Neutrophil (primary cell): ENCODE measurements around the gene MAML1.

Experiments
- H3K27ac ChIP-seq: fragments of 200-600 bp; sonication (generic); 2 replicates; pipeline ENCODE4 v1.5.1; 2016; ENCODE audit warnings: mild to moderate bottlenecking, moderate library complexity
- H3K27me3 ChIP-seq: fragments of 200-600 bp; sonication (generic); 2 replicates; pipeline ENCODE4 v1.6.0; 2016; ENCODE audit warnings: mild to moderate bottlenecking
- H3K36me3 ChIP-seq: fragments of 200-600 bp; sonication (generic); 2 replicates; pipeline ENCODE4 v1.5.1; 2017
- H3K4me1 ChIP-seq, 2 experiments: fragments of 200-600 bp in 1 of 2; sonication (generic) in 1 of 2; 1 replicate in 1 of 2; 2 replicates in 1 of 2; pipeline versions ENCODE4 v1.5.1 to v1.6.1; 2013 to 2016; ENCODE audit warnings: low read depth in 1 of 2, low read length in 1 of 2, mild to moderate bottlenecking in 1 of 2, moderate library complexity in 1 of 2; ENCODE audit not compliant: control insufficient read depth in 1 of 2, insufficient read depth in 1 of 2
- H3K4me3 ChIP-seq, 2 experiments: fragments of 200-600 bp in 1 of 2; sonication (generic) in 1 of 2; 1 replicate in 1 of 2; 2 replicates in 1 of 2; pipeline ENCODE4 v1.5.1; 2013 to 2016; ENCODE audit warnings: low read depth in 1 of 2, low read length in 1 of 2, mild to moderate bottlenecking in 1 of 2, moderate library complexity in 1 of 2
- H3K9me3 ChIP-seq: fragments of 200-600 bp; sonication (generic); 2 replicates; pipeline ENCODE4 v1.5.1; 2016
- TF ChIP-seq, protein P1 (sequence below): fragments of 200-600 bp; sonication (generic); IDR thresholded peaks from 2 replicates; pipeline ENCODE4 v1.5.1; 2016; ENCODE audit warnings: antibody characterized with exemption

MAML1 gene

GRCh38 chr5:179730852-179731251 lies 1.8 kb upstream of the MAML1 start:
- Histone ChIP-seq H3K9me3 (no peaks in the 10 kb centered on the region), H3K4me3 (no peak overlapping the region), H3K27me3 (no peaks in the 10 kb centered on the region), H3K4me1 (peaks cover 66 to 75% of the 10 kb centered on the region in 2 experiments), H3K27ac (peak overlapping the region; percentile 98), H3K36me3 (no peaks in the 10 kb centered on the region)
- TF ChIP-seq, protein P1, sequence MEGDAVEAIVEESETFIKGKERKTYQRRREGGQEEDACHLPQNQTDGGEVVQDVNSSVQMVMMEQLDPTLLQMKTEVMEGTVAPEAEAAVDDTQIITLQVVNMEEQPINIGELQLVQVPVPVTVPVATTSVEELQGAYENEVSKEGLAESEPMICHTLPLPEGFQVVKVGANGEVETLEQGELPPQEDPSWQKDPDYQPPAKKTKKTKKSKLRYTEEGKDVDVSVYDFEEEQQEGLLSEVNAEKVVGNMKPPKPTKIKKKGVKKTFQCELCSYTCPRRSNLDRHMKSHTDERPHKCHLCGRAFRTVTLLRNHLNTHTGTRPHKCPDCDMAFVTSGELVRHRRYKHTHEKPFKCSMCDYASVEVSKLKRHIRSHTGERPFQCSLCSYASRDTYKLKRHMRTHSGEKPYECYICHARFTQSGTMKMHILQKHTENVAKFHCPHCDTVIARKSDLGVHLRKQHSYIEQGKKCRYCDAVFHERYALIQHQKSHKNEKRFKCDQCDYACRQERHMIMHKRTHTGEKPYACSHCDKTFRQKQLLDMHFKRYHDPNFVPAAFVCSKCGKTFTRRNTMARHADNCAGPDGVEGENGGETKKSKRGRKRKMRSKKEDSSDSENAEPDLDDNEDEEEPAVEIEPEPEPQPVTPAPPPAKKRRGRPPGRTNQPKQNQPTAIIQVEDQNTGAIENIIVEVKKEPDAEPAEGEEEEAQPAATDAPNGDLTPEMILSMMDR = no peak

DNA sequence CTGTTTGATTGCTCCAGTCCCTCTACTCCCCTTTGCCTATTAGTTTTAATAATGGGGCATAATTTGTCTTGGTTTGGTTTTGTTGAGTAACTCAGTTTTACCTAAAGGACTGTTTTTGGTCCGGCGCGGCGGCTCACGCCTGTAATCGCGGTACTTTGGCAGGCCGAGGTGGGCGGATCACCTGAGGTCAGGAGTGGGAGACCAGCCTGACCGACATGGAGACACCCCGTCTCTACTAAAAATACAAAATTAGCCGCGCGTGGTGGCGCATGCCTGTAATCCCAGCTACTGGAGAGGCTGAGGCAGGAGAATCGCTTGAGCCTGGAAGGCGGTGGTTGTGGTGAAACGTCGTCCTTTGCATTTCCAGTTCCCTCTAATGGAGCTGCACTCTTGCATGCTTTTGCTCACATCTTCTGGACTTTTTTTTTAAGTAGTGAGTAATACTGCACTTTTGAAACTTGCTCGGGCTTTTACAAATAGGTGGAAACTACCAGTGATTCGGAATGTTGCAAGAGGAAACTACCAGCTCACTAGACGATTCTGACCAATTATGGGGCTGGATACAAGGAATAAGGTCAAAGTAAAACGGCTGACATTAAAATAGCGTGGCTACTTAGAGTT lies 721 bp upstream of the MAML1 start:
- peaks cover 65 to 71% of the 10 kb centered on the region in 2 experiments for H3K4me1 ChIP-seq
- no peaks in the 10 kb centered on the region for H3K9me3 ChIP-seq
- TF ChIP-seq, protein P1 = no peak
- H3K27ac ChIP-seq = peak overlapping the region; percentile 98
- no peaks in the 10 kb centered on the region for H3K36me3 ChIP-seq
- peak overlapping the region; percentile 72 to 84 for H3K4me3 ChIP-seq
- no peaks in the 10 kb centered on the region for H3K27me3 ChIP-seq

GRCh38 chr5:179732918-179733771 lies 523 bp downstream of the MAML1 start:
- no peaks in the 10 kb centered on the region for H3K9me3 ChIP-seq
- H3K4me3 ChIP-seq = peak overlapping the region; percentile 72 to 84
- H3K36me3 ChIP-seq = no peaks in the 10 kb centered on the region
- TF ChIP-seq, protein P1 = no peak
- H3K27ac ChIP-seq = peak overlapping the region; percentile 98
- no peaks in the 10 kb centered on the region for H3K27me3 ChIP-seq
- H3K4me1 ChIP-seq = peaks cover 55 to 61% of the 10 kb centered on the region in 2 experiments

DNA sequence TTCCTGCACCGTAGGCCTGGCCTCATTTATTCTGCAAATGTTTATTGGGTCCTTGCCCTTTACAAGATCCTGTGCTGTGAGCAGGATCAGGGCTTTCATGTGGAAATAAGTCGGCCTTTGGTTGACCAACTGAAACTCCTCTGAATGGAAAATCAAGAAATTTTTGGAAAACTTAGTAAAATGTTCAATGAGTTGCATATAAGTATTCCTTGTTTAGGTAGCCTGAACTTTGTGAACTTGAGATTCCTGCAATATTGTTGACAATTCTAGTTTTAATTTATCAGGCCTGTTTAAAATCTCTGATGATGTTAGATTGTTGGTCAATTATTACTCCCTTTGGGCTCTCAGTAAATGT lies 1.1 kb downstream of the MAML1 start:
- Histone ChIP-seq H3K4me1 (peaks cover 55 to 61% of the 10 kb centered on the region in 2 experiments), H3K36me3 (no peaks in the 10 kb centered on the region)
- TF ChIP-seq, protein P1 = no peak

DNA sequence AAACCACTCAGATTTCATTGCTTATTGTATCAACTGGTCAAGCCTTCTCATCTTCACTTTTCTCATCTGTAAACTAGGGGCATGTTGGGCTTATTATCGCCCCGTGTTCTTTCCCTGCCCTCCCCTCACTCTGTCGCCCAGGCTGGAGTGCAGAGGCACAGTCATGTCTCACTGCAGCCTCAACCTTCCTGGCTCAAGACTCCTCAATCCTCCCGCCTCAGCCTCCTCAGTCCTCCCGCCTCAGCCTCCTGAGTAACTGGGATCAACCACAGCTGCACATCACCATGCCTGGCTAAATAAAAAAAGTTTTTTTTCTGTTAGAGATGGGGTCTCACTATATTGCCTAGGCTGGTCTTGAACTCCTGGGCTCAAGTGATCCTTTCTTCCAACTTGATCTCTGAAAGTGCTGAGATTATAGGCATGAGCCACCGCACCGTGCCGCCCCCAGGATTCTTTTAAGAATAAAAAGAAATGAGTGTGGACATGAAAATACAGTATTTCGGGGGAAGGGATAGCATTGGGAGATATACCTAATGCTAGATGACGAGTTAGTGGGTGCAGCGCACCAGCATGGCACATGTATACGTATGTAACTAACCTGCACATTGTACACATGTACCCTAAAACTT lies 2.0 kb downstream of the MAML1 start:
- H3K4me1 ChIP-seq = peaks cover 46 to 55% of the 10 kb centered on the region in 2 experiments

More for the DNA sequence above, 1.1 kb downstream of the MAML1 start:
- no peaks in the 10 kb centered on the region for H3K27me3 ChIP-seq
- peak overlapping the region; percentile 98 for H3K27ac ChIP-seq
- H3K4me3 ChIP-seq = peak overlapping the region; percentile 72 to 84
- no peaks in the 10 kb centered on the region for H3K9me3 ChIP-seq

More for the DNA sequence above, 2.0 kb downstream of the MAML1 start:
- Histone ChIP-seq H3K4me3 (peak overlapping the region; percentile 72 to 84), H3K36me3 (no peaks in the 10 kb centered on the region), H3K27me3 (no peaks in the 10 kb centered on the region), H3K9me3 (no peaks in the 10 kb centered on the region), H3K27ac (peak overlapping the region; percentile 98)
- TF ChIP-seq, protein P1 = no peak
